ENCODE measurements around the gene IARS2.
A peak's percentile ranks its signal among the peaks of the same experiment; 100 is the strongest.
"Not testable (repeated sequence)": the region's sequence is repeated elsewhere in the genome, so short reads cannot be mapped to it uniquely, and the experiment has no call there.

Gene IARS2

DNA sequence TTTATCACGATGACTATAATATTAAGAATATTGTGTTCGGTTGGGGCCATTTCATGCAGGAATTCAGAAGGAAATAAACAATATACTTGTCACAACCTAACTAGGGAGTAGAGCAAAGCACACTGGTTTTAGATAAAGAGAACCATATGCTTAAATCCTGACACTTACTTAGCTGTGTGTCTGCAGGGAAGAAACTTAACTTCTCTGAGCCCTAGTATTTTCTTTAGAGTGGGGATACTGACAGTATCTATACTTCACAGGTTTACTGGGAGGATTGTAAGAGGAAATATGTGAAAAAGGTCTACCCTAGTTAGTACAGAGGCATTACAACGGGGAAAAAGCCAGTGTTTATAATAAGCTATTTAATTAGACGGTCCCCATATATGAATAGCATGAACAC, 72.9 kb downstream of the IARS2 start:
- no peak for DNase-seq (ENCODE audit: low read depth)

- not testable (repeated sequence) for DNase-seq (ENCODE audit: low read depth)
Measured at GRCh38 chr1:220169887-220170286, 76.0 kb downstream of the IARS2 start.

DNA sequence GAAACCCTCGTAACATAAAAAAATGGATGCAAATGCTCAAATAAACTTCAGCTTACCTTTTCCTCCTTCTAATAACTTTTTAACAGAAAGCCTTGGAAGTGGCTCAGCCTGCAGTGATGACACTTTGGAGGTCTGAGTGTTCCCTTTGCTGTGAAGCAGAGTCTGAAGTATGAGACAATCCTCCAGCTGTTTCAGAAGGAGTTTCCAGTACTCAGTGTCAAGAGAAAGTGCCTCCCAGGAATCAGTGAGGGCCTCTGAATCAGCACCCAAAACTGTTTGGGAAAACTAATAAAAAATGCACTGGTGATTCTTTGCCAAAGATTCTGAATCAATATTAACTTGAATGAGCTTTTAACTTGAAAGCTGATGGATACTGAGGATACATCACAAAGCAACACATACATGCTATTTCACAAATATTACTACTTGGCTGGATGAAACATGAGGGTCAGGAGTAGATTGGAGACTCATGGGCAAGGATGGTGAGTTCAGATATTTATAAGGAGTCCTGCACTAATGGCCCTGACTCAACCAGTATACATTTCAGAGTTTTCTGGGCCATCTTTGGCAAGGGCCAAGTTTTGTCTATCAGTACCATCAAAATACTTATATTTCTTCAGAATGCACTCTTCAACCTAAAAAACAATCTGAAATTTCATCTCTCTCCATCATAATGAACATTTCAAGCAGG, 77.0 kb downstream of the IARS2 start:
- no peak for DNase-seq (ENCODE audit: low read depth)

DNA sequence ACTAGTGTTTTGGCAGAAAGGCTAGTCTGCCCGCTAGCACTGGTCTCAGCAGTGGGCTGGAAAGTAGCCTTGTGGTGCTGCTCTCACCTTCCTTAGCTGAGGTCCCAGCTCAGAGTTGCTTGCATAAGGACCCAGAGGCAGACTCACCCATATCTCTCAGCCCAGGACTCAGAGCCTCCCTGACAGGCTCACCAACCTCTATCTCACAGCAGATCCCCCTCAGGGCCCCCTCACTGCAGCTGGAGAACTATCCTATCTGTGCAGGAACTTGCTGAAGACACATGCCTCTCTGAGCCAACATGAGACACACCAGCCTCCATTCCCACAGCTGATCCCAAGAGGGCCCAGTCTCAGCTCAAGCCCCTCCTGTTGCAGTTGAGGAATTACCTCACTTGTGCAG, 82.6 kb downstream of the IARS2 start:
- DNase-seq (ENCODE audit: low read depth), result no peak

GRCh38 chr1:220182111-220182510, 88.2 kb downstream of the IARS2 start:
- DNase-seq (ENCODE audit: low read depth), result no peak

DNA sequence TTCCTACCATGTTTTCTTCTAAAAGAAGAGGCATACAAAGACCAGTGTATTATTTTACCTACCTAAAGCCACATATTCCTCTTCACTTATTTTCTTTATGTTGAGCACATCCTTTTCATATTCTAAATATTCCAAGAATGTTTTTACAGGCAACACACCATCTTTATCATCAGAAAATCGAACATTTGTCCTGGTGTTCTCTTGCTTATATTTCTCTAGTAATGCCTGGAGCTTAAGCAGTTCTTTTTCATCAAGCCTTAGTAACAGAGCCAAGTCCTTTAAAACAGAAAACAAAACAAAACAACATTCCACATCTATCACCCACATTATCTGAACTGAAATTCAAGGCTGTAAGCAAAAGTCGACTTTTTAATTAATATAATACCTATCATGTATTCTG, 88.7 kb downstream of the IARS2 start:
- no peak for DNase-seq (ENCODE audit: low read depth)

DNA sequence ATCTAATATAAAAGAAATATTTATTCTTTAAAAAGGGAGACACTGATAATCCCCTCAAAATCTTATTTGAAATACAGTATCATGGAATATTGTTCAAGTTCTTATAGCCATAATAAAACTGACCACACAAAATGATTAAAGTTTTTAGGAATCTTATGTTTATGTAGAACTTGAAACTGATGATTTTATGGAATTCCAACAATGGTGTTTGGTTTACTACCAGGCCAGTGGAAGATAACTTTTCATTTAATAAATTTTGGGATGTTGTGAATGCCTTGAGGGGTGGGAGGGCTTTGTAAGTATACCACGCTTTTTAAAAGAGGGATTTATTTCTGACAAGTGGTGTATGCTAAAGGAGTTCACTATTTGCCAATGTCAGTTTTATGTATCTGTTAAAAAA, 90.6 kb downstream of the IARS2 start:
- DNase-seq (ENCODE audit: low read depth), result no peak

GRCh38 chr1:220186752-220187151, 92.8 kb downstream of the IARS2 start:
- no peak for DNase-seq (ENCODE audit: low read depth)

- DNase-seq (ENCODE audit: low read depth), result no peak
Measured at GRCh38 chr1:220188538-220188937, 94.6 kb downstream of the IARS2 start.

DNA sequence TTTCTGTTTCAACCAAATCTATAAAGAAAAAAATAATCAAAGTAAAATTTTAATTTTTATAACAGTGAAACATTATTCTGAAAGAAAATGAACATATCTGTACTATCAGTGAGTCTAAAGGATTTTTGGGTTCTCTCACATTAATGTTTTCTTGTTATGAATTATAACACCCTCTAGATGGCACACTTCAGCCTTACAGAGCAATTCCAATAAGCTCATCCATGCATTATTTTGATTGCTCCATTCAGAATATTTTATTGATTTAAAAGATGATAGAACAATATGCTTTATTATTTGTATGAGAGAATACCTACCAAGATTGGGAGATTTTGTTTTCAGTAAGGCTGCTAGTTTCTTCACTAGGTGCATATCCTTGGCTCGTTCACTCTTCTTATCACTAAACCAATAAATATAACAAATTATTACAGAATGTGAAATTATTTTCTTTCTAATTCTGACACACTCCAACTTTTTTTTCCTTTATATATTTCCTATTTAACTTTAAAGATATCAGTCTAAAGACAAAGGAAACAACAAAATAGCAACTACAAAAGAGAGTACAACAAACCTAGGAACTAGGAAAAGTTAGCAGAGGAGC, 95.9 kb downstream of the IARS2 start:
- DNase-seq (ENCODE audit: low read depth), result peak; percentile 27

- no peak for DNase-seq (ENCODE audit: low read depth)
Measured at GRCh38 chr1:220195701-220196100, 101.8 kb downstream of the IARS2 start.

All from fibroblast of gingiva (primary cell).